ENCODE results near the gene TLE2. TPM values are rescaled to one million over a fixed set of nuclear protein-coding genes. Genes with fewer than 3 reads are reported as not detected.

TLE2 gene
- total and polyA plus RNA-seq, 2 donors (not counting 3 experiments of a cell fraction or from before 2014, with no cell fraction given) = 32.0 to 38.8 TPM

GRCh38 chr19:3019211-3019854 lies 9.7 kb downstream of the TLE2 start:
- H4K20me1 ChIP-seq (replicated peaks; ENCODE audit: control insufficient read depth, extremely low read depth, insufficient read depth, low read length) = no peaks in the 10 kb centered on the region
- no peak overlapping the region for H3K9ac ChIP-seq (replicated peaks; ENCODE audit: extremely low read depth, insufficient read depth, low read length)
- CTCF ChIA-PET = no interaction called here
- no peak overlapping the region for H3K4me2 ChIP-seq (ENCODE audit: insufficient read depth, low read length)
- H3K4me1 ChIP-seq (ENCODE audit: control insufficient read depth, extremely low read depth, insufficient read depth, low read length) = no peaks in the 10 kb centered on the region
- peaks cover 0 to 8% of the 10 kb centered on the region in 2 experiments for H3K36me3 ChIP-seq (ENCODE audit: control insufficient read depth in 2 of 2, extremely low read depth in 1 of 2, insufficient read depth in 2 of 2, low read length in 2 of 2)
- H3K79me2 ChIP-seq (ENCODE audit: control insufficient read depth, insufficient read depth, low read length) = no peaks in the 10 kb centered on the region
- no peaks in the 10 kb centered on the region for H3K9me1 ChIP-seq (replicated peaks; ENCODE audit: control insufficient read depth, extremely low read depth, insufficient read depth, low read length)
- no TSS peak for BruUV-seq (replicated peaks)
- no peak overlapping the region for H3K4me3 ChIP-seq (replicated peaks in 1 of 3; ENCODE audit: insufficient read depth in 1 of 3, low read depth in 1 of 3, low read length in 3 of 3)
- no peak overlapping the region for H2AFZ ChIP-seq (ENCODE audit: low read depth, low read length)
- POLR2A ChIA-PET = no interaction called here
- intact Hi-C loops (cut with micrococcal nuclease) (no loop called here), dilution Hi-C loops (cut with MboI; ENCODE audit: extremely low pct_ligation_motif_present, low sequenced_read_pairs) (no loop called here)
- no peaks in the 10 kb centered on the region for H3K27me3 ChIP-seq (ENCODE audit: control insufficient read depth in 2 of 2, insufficient read depth in 2 of 2, low read length in 2 of 2)
- no peaks in the 10 kb centered on the region for H3K9me3 ChIP-seq (replicated peaks; ENCODE audit: control insufficient read depth, insufficient read depth, low read length)
- FAIRE-seq (no peak), DNase-seq (ENCODE audit: low read depth, low spot score) (no peak)
- TF ChIP-seq MYC (IDR thresholded peaks at IDR 0.05; ENCODE audit: low read depth, low read length) = no peak
- TF ChIP-seq FOS (IDR thresholded peaks at IDR 0.05; ENCODE audit: borderline replicate concordance, insufficient read depth, low read length) = no peak
- TF ChIP-seq POLR2A (IDR thresholded peaks at IDR 0.05; ENCODE audit: low read depth, low read length) = no peak
- no peak for TF ChIP-seq EZH2 (IDR thresholded peaks at IDR 0.05; ENCODE audit: borderline replicate concordance, low read depth, low read length, severe bottlenecking)
- TF ChIP-seq GATA2 (IDR thresholded peaks at IDR 0.05; ENCODE audit: insufficient read depth, insufficient read length, low read depth, low read length) = no peak
- TF ChIP-seq JUN (IDR thresholded peaks at IDR 0.05; ENCODE audit: borderline replicate concordance, insufficient read depth, insufficient read length, low read depth) = no peak
- TF ChIP-seq POLR2AphosphoS5 (IDR thresholded peaks at IDR 0.05; ENCODE audit: insufficient read depth, low read depth, low read length) = no peak
- TF ChIP-seq, protein P1, sequence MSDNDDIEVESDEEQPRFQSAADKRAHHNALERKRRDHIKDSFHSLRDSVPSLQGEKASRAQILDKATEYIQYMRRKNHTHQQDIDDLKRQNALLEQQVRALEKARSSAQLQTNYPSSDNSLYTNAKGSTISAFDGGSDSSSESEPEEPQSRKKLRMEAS (IDR thresholded peaks at IDR 0.05; ENCODE audit: insufficient read depth, insufficient read length) = no peak
- no peak for TF ChIP-seq CTCF (IDR thresholded peaks at IDR 0.05; ENCODE audit: extremely low read depth in 1 of 2, insufficient read depth in 1 of 2, low read depth in 1 of 2, low read length in 2 of 2)
- H3K27ac ChIP-seq (ENCODE audit: insufficient read depth, low read depth, low read length) = no peak overlapping the region

Measured in endothelial cell of umbilical vein (primary cell).